ENCODE measurements around the gene PSMA3.

- TF ChIP-seq POLR2A (IDR thresholded peaks at IDR 0.05; ENCODE audit: low read depth, low read length) (no peak), POLR2AphosphoS5 (IDR thresholded peaks at IDR 0.05; ENCODE audit: low read depth, low read length) (no peak)
These were observed 33.5 kb downstream of the PSMA3 start for GRCh38 chr14:58278177-58278576.
